Glomerular visceral epithelial cell (primary cell): ENCODE measurements around the gene CCDC121.
"Not testable (repeated sequence)": the region's sequence is repeated elsewhere in the genome, so short reads cannot be mapped to it uniquely, and the experiment has no call there.

Experiments
- DNase-seq: peaks from one replicate; pipeline ENCODE4 v3.0.0-alpha.2; 2016; ENCODE audit errors: extremely low spot score

Gene CCDC121

DNA sequence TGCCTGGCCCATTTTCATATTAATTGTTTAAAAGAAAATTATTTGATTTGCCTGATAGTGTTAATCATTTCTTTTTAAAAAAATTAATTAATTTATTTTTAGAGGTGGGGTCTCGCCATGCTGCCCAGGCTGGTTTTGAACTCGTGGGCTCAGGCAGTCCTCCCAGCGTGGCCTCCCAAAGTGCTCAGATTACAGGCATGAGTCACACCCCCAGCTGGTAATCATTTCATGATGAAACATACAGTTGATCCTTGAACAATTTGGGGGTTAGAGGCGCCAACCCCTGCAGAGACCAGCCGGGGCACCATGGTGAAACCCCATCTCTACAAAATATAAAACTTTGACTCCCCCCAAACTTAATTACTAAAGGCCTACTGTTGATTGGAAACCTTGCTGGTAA is 8.0 kb upstream of the CCDC121 start:
- no peak for DNase-seq

DNA sequence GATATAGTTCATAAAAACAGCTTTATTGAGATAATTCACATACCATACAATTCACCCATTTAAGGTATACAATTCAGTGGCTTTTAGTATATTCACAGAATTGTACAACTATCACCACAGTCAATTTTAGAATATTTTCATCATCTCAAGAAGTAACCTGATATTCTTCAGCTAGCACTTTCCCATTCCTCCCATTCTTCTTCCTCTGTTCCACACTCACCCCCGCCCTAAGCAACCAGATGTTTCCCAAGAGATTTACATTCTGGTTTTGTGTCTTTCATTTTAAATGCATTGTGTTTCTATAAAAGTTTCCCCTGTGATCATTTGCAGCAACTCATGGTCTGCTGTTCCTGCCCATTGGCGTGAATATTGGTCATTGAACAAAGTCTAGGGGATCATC is 5.5 kb upstream of the CCDC121 start:
- no peak for DNase-seq

DNA sequence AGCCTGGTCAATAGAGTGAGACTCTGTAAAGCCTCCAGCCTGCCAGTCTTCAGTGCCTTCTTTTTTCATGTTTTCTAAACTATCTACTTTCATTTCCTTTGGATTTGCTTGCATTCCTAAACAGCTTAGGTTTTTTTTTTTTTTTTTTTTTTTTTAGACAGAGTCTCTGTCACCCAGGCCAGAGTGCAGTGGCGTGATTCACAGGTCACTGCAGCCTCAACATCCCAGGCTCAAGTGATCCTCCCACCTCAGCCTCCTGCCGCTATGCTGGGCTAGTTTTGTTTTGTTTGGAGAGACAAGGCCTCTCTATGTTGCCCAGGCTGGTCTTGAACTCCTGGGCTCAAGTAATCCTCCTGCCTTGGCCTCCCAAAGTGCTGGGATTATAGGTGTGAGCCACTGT is 1.4 kb upstream of the CCDC121 start:
- not testable (repeated sequence) for DNase-seq

DNA sequence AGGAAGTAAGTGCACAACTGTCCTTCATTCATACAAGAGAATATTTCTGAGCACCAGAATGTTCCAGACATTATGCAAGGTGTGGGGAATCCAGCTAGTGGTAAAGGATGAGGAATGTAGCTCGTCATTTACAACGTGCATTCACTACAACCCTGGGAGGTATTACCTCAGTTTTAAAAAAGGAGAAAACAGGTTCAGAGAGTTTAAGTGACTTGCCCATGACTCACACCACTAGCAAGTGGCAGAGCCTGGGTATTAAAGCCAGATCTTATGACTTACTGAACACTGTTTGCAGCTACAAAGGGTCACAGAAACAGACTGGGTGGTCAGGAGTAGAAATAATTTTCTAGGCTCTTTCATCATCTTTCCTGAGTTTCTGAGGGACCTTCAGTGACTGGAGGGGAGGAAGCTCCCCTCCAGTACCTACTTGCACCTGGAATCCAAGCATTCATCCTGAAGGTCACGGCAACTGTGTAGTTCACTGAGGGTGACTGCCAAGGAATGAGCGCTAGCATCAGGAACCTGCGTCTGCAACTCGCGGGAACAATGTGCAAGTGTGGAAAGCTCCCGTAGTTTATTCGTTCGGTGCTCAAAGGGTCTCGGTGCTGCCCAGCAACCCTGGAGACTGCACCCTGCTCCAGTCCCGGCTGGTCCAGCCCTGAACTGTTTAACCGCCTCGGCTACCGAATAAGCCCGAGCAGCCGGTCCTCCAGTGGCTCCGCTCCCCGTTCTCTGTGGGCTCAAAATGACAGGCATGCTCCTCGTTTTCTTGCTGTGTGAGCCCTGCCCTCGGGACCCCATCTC is 647 bp downstream of the CCDC121 start:
- peak; percentile 93 for DNase-seq

DNA sequence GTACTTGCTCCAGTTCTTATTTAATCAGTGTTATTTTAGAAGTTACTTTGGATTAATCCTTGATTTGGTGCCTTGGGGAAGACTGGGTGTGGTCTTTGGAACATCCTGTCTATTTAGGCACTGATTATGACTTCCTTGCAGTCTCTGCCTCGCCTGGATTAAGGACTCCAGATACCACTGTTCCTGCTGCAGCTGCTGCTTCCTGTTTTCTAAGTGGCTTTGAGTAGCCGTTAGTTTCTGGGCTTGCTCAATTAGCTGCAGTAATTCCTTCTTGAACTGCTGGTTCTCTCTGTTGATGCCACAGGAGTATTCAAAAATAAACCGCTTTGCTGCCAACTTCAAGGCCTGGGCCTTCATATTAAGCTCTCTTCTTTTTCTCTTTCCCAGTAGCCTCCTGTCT is 1.9 kb downstream of the CCDC121 start:
- peak; percentile 16 for DNase-seq

GRCh38 chr2:27626323-27626722 is 2.5 kb downstream of the CCDC121 start:
- not testable (repeated sequence) for DNase-seq

GRCh38 chr2:27624943-27625342 is 3.9 kb downstream of the CCDC121 start:
- DNase-seq = no peak

DNA sequence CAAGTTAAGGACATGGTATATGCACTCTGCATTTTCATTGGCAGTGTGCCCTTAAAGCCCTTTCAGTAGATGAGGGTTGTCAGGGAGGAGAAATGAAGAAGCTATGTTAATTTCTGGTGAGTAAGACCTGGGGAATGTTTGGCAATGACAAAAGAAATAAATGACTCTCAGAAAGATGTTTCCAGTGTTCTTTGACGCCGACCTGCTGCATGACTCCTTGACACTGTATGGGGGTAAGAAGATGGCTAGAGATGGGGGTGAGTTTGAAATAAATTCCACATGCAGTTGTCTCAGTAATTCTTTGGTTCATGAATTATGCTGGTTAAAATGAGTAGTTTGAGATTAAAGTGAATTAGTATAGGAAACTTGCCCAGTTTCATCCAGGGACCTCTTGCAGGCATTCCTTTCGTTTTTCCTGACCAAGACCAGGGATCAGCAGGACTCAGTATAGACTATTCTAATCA is 5.9 kb downstream of the CCDC121 start:
- DNase-seq = peak; percentile 74

DNA sequence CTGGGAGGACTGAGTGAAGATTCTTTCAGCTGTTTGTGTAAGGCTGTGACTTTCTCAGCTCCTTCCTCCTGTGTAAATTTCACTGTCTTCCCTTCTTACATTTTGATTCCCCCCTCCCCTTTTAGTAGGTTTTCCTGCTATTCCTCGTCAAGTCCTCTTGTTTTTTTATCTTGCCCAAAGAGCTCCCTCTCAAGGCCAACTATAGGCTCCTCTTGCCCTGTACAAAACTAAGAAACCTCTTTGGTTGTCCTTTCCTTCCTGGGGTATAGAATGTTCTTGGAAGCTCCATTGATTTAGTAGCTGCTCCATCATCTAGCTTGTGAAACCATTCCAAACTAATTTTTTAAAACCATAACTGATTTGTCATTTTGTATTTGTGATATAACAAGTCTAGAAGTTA is 7.3 kb downstream of the CCDC121 start:
- no peak for DNase-seq

DNA sequence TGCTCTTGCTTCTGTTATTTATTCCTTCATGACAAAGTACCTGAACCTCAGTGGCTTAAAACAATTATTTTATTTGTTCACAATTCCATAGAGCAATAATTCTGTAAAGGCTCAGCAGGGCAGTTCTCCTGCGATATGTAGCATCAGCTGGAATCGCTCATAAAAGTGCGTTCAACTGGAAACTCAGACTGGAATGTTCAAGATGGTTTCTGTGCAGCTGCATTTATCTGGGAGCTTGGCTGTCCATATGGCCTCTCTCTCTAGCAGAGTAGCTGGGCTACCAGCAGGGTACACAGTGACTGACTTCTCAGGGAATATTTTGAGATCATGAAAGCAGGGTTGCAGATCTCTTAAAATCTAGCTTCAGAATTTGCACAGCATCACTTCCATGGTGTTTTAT is 13.5 kb downstream of the CCDC121 start:
- no peak for DNase-seq

GRCh38 chr2:27613985-27614384 is 14.8 kb downstream of the CCDC121 start:
- DNase-seq = no peak

GRCh38 chr2:27606611-27607010 is 22.2 kb downstream of the CCDC121 start:
- no peak for DNase-seq

DNA sequence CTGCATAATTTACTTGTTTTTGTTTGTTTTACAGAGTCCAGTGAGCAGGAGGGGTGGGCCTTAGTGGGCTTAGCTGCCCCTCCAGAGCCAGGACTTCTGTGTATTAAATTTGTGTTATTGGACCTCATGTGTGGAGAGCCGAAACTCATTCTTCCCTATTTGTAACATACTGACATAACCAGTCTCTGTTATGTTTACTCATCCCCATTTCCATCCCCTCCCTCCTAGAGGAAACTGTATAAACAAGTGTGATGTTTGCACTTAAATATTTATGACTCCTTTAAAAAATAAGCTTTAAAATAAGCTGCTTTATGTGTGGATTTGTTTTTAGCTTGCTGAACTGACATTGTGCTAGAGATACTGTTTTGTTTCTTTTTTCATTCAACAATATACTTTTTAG is 32.2 kb downstream of the CCDC121 start:
- DNase-seq = no peak

DNA sequence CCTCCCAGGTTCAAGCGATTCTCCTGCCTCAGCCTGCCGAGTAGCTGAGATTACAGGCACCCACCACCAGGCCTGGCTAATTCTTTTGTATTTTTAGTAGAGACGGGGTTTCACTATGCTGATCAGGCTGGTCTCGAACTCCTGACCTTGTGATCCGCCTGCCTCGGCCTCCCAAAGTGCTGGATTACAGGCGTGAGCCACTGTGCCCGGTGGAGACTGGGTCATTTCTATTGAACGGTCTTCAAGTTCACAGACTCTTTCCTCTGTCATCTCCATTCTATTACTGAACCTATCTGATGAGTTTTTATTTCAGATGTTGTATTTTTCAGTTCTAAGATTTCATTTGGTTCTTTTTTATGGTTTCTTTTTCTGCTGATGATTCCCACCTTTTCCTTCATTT is 33.4 kb downstream of the CCDC121 start:
- not testable (repeated sequence) for DNase-seq

DNA sequence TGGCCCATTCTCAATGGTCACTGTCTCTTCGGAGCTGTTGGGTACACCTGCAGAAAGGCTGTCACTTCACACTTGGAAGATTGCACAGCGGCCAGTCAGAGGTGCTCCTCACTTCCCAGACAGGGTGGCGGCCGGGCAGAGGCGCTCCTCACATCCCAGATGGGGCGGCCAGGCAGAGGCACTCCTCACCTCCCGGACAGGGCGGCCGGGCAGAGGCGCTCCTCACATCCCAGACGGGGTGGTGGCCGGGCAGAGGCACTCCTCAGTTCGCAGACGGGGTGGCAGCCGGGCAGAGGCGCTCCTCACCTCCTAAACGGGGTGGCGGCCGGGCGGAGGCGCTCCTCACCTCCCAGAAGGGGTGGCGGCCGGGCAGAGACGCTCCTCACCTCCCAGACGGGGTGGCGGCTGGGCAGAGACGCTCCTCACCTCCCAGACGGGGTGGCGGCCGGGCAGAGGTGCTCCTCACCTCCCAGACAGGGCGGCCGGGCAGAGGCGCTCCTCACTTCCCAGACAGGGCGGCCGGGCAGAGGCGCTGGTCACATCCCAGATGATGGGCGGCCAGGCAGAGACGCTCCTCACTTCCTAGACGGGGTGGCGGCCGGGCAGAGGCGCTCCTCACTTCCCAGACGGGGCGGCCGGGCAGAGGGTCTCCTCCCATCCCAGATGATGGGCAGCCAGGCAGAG is 34.6 kb downstream of the CCDC121 start:
- DNase-seq = not testable (repeated sequence)

DNA sequence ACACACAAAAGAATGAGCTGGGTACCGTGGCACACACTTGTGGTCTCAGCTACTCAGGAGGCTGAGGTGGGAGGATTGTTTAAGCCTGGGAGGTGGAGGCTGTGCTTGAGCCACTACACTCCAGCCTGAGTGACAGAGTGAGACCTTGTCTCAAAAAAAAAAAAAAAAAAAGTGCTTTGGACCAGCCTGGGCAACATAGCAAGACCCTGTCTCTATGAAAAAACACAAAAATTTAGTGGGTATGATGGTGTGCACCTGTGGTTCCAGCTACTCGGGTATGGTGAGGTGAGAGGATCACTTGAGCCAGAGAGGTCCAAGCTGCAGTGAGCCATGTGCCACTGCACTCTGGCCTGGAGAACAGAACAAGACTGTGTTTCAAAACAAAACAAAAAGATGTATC is 35.6 kb downstream of the CCDC121 start:
- no peak for DNase-seq

GRCh38 chr2:27591745-27592144 is 37.1 kb downstream of the CCDC121 start:
- no peak for DNase-seq

DNA sequence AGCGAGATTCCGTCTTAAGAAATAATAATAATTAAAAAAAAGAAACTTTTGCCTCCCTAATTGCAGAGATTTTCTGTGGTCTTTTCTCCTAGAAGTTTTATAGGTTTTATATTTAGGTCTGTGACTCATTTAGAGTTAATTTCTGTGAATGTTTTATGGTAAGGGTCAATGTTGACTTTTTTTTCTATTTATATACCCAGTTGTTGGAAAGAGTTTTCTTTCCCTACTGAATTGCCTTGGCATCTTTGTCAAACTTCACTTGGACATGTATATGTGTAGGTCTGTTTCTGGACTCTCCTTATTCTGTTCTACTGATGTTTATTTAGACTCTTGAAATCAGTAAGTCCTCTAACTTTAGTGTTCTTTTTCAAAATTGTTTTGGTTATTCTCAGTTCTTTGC is 40.5 kb downstream of the CCDC121 start:
- DNase-seq = no peak

- no peak for DNase-seq
Observed at GRCh38 chr2:27587025-27587424, 41.8 kb downstream of the CCDC121 start.

- DNase-seq = no peak
Observed at GRCh38 chr2:27584597-27584996, 44.2 kb downstream of the CCDC121 start.

GRCh38 chr2:27583390-27583915 is 45.4 kb downstream of the CCDC121 start:
- DNase-seq = peak; percentile 7

DNA sequence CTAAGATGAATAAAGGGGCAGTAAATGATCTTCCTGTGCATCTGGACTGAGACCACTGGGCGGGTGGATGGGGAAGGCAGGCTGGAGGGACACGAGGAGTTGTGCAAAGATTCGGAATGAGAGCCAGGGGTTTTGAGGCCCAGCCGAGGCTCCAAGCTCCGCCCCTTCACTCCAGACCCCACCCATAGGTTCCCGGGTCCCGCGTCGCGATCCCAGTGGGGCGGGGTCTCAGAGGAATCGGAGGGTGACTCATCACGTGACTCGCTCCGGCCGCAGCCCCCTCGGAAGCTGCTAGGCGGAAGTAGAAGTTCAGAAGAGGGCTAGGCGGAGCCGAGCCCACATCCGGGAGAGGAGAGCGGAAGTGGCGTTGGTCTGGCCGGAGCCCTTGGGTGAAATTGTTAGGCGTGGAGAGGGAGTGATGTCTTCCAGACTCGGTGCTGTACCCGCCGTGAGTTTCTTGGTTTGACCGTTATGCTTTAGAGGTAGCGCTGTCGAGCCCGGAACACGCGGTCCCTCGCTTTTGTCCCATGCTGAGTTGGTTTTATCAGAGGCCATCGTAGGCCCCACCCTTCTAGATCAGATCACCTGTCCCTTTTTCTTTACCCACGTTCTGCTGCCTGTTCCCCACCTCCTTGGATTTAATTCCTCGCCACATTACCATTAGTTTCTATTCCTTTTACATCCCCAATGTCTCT is 46.0 kb downstream of the CCDC121 start, which contains the start of gene ZNF512:
Gene ZNF512, plus strand, starts transcription at position 348 of the 695 bp plus-strand sequence. Its CDS starts 71 bp downstream, at position 419.
- peak; percentile 90 for DNase-seq
